Subcutaneous adipose tissue (tissue), 4 donors: ENCODE measurements around the gene C1QL3. TPM values are rescaled to one million over a fixed set of nuclear protein-coding genes. Genes with fewer than 3 reads are reported as not detected.

Source experiments
- CTCF ChIP-seq: fragments of 450-650 bp; IDR thresholded peaks from one replicate; pipeline ENCODE4 v1.5.1; 2016; ENCODE audit warnings: low read depth, mild to moderate bottlenecking, control low read depth, antibody characterized with exemption, moderate library complexity
- small RNA-seq: library from RNA; depleted of rRNA; stranded (forward); fragments of <200 nt; gene quantifications from one replicate; pipeline ENCODE3, GENCODE V24; 2016
- total RNA-seq, 4 donors: library from RNA; depleted of rRNA; stranded (reverse); fragments of >200 nt; gene quantifications; one replicate each; pipeline ENCODE4 v1.1.0, GENCODE V29; 2016

Gene C1QL3
- total RNA-seq, 4 donors from 2014 or later = not detected

GRCh38 chr10:16472828-16473227 lies 48.9 kb downstream of the C1QL3 start:
- no peak for TF ChIP-seq CTCF

- TF ChIP-seq CTCF = no peak
These were observed 50.9 kb downstream of the C1QL3 start for GRCh38 chr10:16470747-16471146.

GRCh38 chr10:16466001-16466400 lies 55.7 kb downstream of the C1QL3 start:
- no peak for TF ChIP-seq CTCF

Small RNA genes lying within 50 kb of the gene (small RNA-seq; reads per million reads assigned to genes)
- not detected for gene RNU2-18P

Other genes starting within 250 kb of the C1QL3 start
- 10 to 100 TPM; 13.0 to 28.2 (median 24.1) TPM for gene PTER, start 84.9 kb downstream of the C1QL3 start, total RNA-seq